ENCODE data around the gene ACVR1.

Gene ACVR1

GRCh38 chr2:157825885-157826284 lies 50.2 kb downstream of the ACVR1 start:
- no peak for DNase-seq

DNA sequence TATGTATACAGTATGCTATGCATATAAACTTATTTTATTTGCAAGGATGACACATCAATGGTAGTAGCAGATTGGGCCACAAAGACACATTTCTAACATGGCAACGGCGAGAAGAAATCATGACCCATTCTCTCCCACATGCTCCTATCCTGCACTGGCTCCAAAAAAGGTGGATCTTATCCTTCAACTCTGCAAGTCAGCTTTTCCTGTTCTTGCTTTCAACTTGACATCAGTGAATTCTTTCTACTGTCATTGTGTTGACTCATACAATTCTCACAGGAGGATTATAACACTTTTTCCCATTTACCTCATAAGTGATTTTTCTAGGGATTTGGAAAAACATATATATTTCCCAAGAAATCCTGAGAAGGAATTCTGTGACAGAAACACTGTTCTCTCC lies 53.1 kb downstream of the ACVR1 start:
- no peak for DNase-seq

- no peak for DNase-seq
These were observed 53.6 kb downstream of the ACVR1 start for GRCh38 chr2:157822533-157822932.

DNA sequence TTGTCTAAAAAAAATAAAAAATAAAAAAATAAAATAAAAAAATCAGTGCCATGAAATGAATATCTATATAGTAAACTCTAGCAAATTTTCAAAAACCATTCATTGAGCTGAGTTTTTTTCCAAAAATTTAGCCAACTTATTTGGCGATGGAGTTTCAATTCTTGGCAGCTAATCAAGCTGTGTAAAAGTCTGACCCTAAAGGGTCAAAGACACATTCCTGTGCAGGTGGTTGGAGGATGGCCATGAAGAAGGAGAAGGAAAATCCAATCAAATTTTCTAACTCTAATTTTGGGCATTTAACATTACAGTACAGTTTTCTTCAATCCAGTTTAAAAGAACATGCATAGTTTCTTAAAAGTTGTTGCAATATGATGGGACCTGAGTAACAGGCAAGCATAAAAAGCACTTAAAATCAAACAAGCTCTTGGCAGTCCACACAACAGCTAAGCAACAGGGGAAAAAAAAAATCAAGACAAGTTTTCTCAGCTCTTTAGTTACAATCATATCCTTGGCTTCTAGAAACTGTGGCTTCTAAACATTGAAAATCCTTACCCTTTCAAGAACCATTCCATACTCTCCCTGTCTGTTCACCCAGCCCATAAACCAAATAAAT lies 54.5 kb downstream of the ACVR1 start:
- no peak for DNase-seq

GRCh38 chr2:157820193-157820592 lies 55.9 kb downstream of the ACVR1 start:
- DNase-seq: no peak

- DNase-seq: no peak
These were observed 56.4 kb downstream of the ACVR1 start for GRCh38 chr2:157819761-157820160.

DNA sequence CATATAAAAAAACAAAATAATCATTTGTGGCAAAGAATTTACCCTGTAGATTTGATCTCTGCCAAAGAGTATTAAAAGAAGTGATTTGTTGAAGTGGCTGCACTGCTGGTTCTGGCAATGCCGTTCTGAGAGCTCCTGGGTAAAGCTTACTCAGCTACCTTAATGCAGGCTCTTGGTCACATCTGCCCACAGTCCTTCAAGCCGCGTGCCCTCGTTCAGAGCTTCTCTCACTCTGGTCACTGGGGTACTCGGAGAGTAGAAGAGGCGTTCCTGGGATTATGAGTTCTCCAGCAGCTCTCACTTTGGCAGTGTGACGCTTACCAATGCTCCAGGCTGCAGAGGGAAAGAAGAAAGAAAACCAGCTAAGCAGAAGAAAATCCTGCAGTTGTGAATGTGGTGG lies 57.9 kb downstream of the ACVR1 start:
- no peak for DNase-seq

GRCh38 chr2:157815421-157815820 lies 60.7 kb downstream of the ACVR1 start:
- no peak for DNase-seq

DNA sequence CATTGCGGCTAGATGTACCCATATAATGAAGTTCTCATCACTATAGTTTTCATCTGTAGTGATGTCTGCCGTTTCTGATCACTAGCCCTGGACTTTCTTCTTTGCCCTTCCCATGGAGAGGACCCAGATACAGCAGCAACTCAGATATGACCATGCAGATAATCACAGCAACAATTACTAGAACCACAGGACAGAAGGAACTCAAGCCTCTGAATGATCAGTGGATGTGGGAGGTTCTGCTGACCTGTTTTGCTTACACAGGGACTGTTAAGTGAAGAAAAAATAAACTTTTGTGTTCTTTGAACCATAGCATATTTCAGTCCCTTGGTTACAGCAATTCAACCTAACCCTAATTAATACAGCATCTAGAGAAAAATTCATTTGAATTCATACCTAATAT lies 62.7 kb downstream of the ACVR1 start:
- DNase-seq: no peak

DNA sequence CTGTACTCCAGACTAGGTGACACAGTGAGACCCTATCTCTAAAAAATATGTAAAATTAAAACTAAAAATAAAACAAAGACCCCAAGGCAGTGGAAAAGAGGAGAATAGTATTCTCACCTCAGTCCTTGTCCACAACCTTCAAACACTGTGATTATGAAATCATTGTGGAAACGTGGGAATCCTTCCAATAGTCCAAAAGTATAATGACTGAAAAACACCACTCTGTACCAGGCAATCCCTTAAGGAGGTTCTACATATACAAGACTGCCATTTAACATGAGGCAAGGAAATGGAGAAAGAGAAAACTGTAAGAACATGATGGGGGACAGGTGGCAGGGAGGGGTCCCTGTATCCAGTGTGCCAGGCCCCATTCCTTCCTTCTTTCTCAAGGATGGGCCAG lies 66.1 kb downstream of the ACVR1 start:
- no peak for DNase-seq

GRCh38 chr2:157809212-157809611 lies 66.9 kb downstream of the ACVR1 start:
- no peak for DNase-seq

GRCh38 chr2:157808421-157808820 lies 67.7 kb downstream of the ACVR1 start:
- DNase-seq: no peak

- DNase-seq: no peak
These were observed 69.6 kb downstream of the ACVR1 start for GRCh38 chr2:157806426-157807077.

DNA sequence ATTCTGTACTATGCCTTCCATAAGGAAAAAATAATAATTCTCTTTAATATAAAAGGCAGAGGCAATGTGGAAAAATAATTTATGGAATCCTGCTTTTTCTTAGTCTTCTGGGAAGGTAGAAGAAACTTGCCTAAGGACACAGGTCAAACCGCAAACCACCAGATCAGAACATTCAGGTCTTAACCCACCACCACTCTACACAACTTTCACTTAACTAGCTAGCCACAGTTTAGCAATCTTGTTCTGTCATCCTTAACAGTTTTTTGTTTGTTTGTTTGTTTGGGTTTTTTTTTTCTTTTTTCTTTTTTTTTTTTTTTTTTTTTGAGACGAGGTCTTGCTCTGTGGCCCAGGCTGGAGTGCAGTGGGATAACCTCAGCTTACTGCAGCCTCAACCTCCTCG lies 70.6 kb downstream of the ACVR1 start:
- DNase-seq: no peak

DNA sequence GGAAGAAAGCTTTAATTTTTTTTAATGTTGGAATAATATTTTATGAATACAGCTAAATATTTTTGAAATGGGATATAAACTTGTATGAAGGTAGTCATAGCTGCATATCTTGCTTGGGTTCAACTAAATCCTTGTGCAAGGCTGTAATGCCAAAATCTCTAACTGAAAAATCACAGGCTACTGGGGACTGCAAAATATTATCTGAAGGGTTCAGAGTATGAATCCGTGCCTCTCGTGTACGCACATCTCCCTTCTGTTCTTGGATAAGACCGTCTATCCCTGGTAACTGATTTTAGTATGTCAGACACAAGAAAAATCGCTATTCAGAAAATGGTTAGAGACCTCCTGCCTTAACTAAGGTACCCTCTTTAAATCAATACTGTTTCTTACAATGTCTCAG lies 71.8 kb downstream of the ACVR1 start:
- no peak for DNase-seq

DNA sequence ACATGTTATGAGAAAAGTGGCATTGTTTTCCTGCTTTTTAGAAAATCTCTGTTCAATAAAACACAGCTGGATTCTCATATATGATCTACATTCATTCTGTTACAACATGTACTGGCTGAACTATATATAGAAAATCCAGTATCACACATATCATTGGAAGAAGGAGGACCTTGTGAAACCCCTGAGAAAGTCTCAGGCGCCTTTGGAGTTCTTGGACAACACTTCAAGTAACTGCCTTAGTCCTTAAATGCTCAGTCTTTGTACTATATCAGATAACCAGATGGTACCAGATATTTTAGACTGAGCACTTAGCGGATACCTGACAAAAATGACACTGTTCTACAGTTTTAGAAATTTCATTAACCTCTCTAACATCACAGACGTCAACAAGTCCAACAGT lies 72.2 kb downstream of the ACVR1 start:
- no peak for DNase-seq

GRCh38 chr2:157803476-157803875 lies 72.7 kb downstream of the ACVR1 start:
- DNase-seq: no peak

- no peak for DNase-seq
These were observed 75.2 kb downstream of the ACVR1 start for GRCh38 chr2:157800838-157801495.

- no peak for DNase-seq
These were observed 83.0 kb downstream of the ACVR1 start for GRCh38 chr2:157793053-157793612.

DNA sequence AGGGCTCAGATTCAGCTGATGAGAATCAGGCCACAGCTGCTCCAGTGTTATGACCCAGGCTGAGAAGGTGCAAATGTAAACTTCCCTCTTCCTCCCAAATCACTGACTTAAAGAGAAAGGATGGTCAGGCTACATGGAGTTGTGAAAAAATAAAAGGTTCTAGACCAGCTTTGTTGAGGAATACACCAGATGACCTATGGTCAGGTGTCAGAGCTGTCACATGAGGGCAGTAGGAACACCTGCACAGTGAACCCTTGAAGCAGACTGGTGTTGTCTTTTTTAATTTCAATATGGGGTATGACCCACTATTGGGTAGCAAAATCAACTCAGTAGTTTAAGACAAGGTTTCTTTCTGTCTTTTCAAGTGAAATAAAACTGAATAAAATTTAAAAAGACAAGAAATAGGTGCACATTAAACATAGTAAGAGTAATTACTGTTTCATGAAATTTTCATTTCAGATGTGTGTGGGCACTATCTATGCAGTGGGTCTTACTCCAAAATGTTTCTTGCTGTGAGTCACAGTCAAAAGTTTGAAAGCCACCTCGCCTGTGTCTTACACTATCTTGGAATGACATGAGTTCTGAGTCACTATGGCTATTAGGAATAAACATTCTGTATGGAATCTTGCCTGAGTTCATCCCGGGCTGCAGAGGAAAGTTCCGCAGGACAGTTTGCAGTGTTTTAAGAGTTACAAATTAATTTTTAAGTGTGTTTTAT lies 83.6 kb downstream of the ACVR1 start:
- DNase-seq: no peak

DNA sequence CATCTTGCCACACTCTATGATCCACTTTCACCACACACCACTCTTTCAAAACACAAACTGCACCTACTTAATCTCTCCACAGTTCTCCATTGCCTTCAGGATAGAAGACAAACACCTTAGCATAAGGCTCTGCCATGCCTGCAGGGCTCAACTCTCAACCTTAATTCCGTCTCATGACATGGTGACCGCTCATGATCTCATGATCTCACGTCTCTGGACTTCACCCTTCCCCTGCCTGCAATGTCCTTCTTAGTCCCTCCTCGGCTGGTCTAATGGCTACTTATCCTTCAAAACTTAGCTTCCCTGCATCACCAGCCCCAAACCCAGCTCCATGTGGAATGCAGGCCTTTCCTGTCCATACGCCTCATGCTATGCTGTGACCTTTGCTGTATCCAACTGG lies 85.3 kb downstream of the ACVR1 start:
- no peak for DNase-seq

GRCh38 chr2:157789933-157790511 lies 86.1 kb downstream of the ACVR1 start:
- DNase-seq: no peak

GRCh38 chr2:157789256-157789655 lies 86.9 kb downstream of the ACVR1 start:
- DNase-seq: no peak
